Panc1 (cell line): Measurements from ENCODE around the gene HEPACAM. TPM values are rescaled to one million over a fixed set of nuclear protein-coding genes. Genes with fewer than 3 reads are reported as not detected.

Experiments used
- ATAC-seq: fragments of 200-7000 bp; cut with Tn5 transposase; 2 replicates; pipeline ENCODE4 v1.9.1; 2020; ENCODE audit warnings: mild to moderate bottlenecking, moderate library complexity
- BruUV-seq: library from RNA; stranded (reverse); fragments of 400-500 nt; replicated peaks from 2 replicates; lab custom pipeline; 2021; lab: Mats Ljungman, UMichigan
- CTCF ChIA-PET: fragments of 300-600 bp; sonication (Branson Sonifier 250); formaldehyde crosslinking; loops from one replicate; lab custom pipeline; 2022; ENCODE audit warnings: antibody characterized with exemption; lab: Charles Lee
- POLR2A ChIA-PET: fragments of 300-600 bp; sonication (Branson Sonifier 250); formaldehyde crosslinking; loops from one replicate; lab custom pipeline; 2022; ENCODE audit warnings: antibody characterized with exemption; lab: Charles Lee
- DNase-seq: peaks from one replicate; pipeline ENCODE4 v3.0.0-alpha.2; 2010; ENCODE audit warnings: low read depth, low spot score
- H3K27ac ChIP-seq: 2 replicates; pipeline ENCODE4 v1.5.1; 2011; ENCODE audit warnings: mild to moderate bottlenecking, low read length, inconsistent platforms
- H3K27me3 ChIP-seq: fragments of 200-500 bp; sonication (Bioruptor generic); 2 replicates; pipeline ENCODE4 v1.6.0; 2014; ENCODE audit warnings: low read length, inconsistent platforms; ENCODE audit not compliant: control insufficient read depth, insufficient read depth
- H3K36me3 ChIP-seq: fragments of 200-500 bp; sonication (Bioruptor generic); 2 replicates; pipeline ENCODE4 v1.5.1; 2014; ENCODE audit warnings: inconsistent platforms, mild to moderate bottlenecking, low read length, moderate library complexity; ENCODE audit not compliant: control insufficient read depth, insufficient read depth
- H3K4me1 ChIP-seq: 2 replicates; pipeline ENCODE4 v1.5.1; 2011; ENCODE audit warnings: inconsistent platforms, mild to moderate bottlenecking, low read length, moderate library complexity; ENCODE audit not compliant: control insufficient read depth, insufficient read depth
- H3K4me3 ChIP-seq, 2 experiments: 2 replicates each; pipeline ENCODE4 v1.5.1; 2011 to 2012; ENCODE audit warnings: low read depth in 2 of 2, low read length in 2 of 2, mild to moderate bottlenecking in 2 of 2, inconsistent platforms in 1 of 2, moderate library complexity in 1 of 2
- H3K9me3 ChIP-seq: fragments of 200-500 bp; sonication (Bioruptor generic); 2 replicates; pipeline ENCODE4 v1.5.1; 2014; ENCODE audit warnings: low read depth, mild to moderate bottlenecking, inconsistent platforms, low read length, moderate library complexity; ENCODE audit not compliant: control insufficient read depth, insufficient read depth
- CTCF ChIP-seq: fragments of 450-650 bp; IDR thresholded peaks from 2 replicates; pipeline ENCODE4 v1.5.1; 2017; ENCODE audit warnings: mild to moderate bottlenecking
- POLR2AphosphoS5 ChIP-seq: IDR thresholded peaks from 2 replicates; pipeline ENCODE4 v1.6.1; 2012; ENCODE audit warnings: mild to moderate bottlenecking, low read depth, low read length, moderate library complexity
- REST ChIP-seq, 2 experiments: IDR thresholded peaks; 2 replicates each; pipeline ENCODE4 v1.6.1; 2011 to 2012; ENCODE audit warnings: low read depth in 2 of 2, control low read depth in 1 of 2, low read length in 1 of 2, mild to moderate bottlenecking in 1 of 2, moderate library complexity in 1 of 2; ENCODE audit not compliant: insufficient read depth in 1 of 2
- SIN3A ChIP-seq: IDR thresholded peaks from 2 replicates; pipeline ENCODE4 v1.6.1; 2012; ENCODE audit warnings: low read depth, mild to moderate bottlenecking, low read length, moderate library complexity, borderline replicate concordance; ENCODE audit not compliant: insufficient read depth
- TCF7L2 ChIP-seq: IDR thresholded peaks from 2 replicates; pipeline ENCODE4 v1.6.1; 2011; ENCODE audit warnings: mild to moderate bottlenecking, low read depth, low read length, inconsistent platforms
- in situ Hi-C: cut with HindIII; loops from 2 replicates; pipeline ENCODE4 v1.10.0; 2016; ENCODE audit warnings: low sequenced_read_pairs, low pct_unique_long_range_greater_than_20kb
- intact Hi-C: fragments of 100-400 bp; cut with micrococcal nuclease; formaldehyde crosslinking; loops from one replicate; pipeline ENCODE4 v1.10.0; 2022; ENCODE audit not compliant: unreplicated experiment
- total RNA-seq: library from RNA; stranded (reverse); gene quantifications from one replicate; pipeline ENCODE4 v1.2.1, GENCODE V29; 2021; ENCODE audit not compliant: unreplicated experiment

Gene HEPACAM
- total RNA-seq, 1 experiment from 2014 or later, result not detected

GRCh38 chr11:124983674-124984511 lies 48.0 kb upstream of the HEPACAM start:
- ATAC-seq (no peak), DNase-seq (no peak)
- no TSS peak for BruUV-seq
- H3K4me1 ChIP-seq, result no peaks in the 10 kb centered on the region
- intact Hi-C loops (no loop called here), in situ Hi-C loops (no loop called here)
- H3K9me3 ChIP-seq, result no peaks in the 10 kb centered on the region
- H3K4me3 ChIP-seq, result no peak overlapping the region
- ChIA-PET POLR2A (no interaction called here), CTCF (no interaction called here)
- TF ChIP-seq CTCF (no peak), POLR2AphosphoS5 (no peak), TCF7L2 (no peak), REST (IDR thresholded peaks at IDR 0.05; ENCODE audit: insufficient read depth in 1 of 2, low read depth in 2 of 2, low read length in 1 of 2) (no peak), SIN3A (no peak)
- H3K36me3 ChIP-seq, result no peaks in the 10 kb centered on the region
- no peak overlapping the region for H3K27ac ChIP-seq
- no peaks in the 10 kb centered on the region for H3K27me3 ChIP-seq

GRCh38 chr11:124982043-124982442 lies 46.2 kb upstream of the HEPACAM start:
- ChIA-PET POLR2A (no interaction called here), CTCF (interaction anchor here (0.5 kb wide), 1 partner anchor 535 kb away, joined by 5 read pairs; no protein-coding TSS in a partner anchor)
- H3K9me3 ChIP-seq, result no peaks in the 10 kb centered on the region
- H3K4me3 ChIP-seq, result no peak overlapping the region
- BruUV-seq, result no TSS peak
- TF ChIP-seq REST (IDR thresholded peaks at IDR 0.05; ENCODE audit: insufficient read depth in 1 of 2, low read depth in 2 of 2, low read length in 1 of 2), result no peak
- TF ChIP-seq POLR2AphosphoS5, result no peak
- no peaks in the 10 kb centered on the region for H3K27me3 ChIP-seq
- in situ Hi-C loops, result no loop called here
- H3K4me1 ChIP-seq, result no peaks in the 10 kb centered on the region
- H3K27ac ChIP-seq, result no peak overlapping the region
- intact Hi-C loops, result no loop called here
- no peaks in the 10 kb centered on the region for H3K36me3 ChIP-seq
- no peak for ATAC-seq
- DNase-seq, result no peak
